HCT116 (cell line): ENCODE measurements around the gene STK32B. TPM values are rescaled to one million over a fixed set of nuclear protein-coding genes. Genes with fewer than 3 reads are reported as not detected.

Experiments used
- ATAC-seq: fragments of 200-7000 bp; cut with Tn5 transposase; 2 replicates; pipeline ENCODE4 v1.9.1; 2020; ENCODE audit warnings: mild to moderate bottlenecking, moderate library complexity
- BruUV-seq: library from RNA; stranded (reverse); fragments of 400-500 nt; replicated peaks from 2 replicates; lab custom pipeline; 2021; lab: Mats Ljungman, UMichigan
- CTCF ChIA-PET: fragments of 300-600 bp; sonication (Branson Sonifier 250); formaldehyde crosslinking; loops from one replicate; lab custom pipeline; 2021; ENCODE audit warnings: antibody characterized with exemption; lab: Charles Lee
- POLR2A ChIA-PET: fragments of 300-600, 350-600 bp; sonication (Branson Sonifier 250); formaldehyde crosslinking; loops from one replicate; lab custom pipeline; 2021; ENCODE audit warnings: antibody characterized with exemption; lab: Charles Lee
- RAD21 ChIA-PET, 2 experiments: fragments of 300-600 bp; sonication (Branson Sonifier 250); formaldehyde crosslinking; loops; one replicate each; lab custom pipeline; 2023; ENCODE audit warnings: low total read pairs in 2 of 2; ENCODE audit not compliant: uncharacterized antibody in 2 of 2, unreplicated experiment in 2 of 2, low non-redundant PET in 1 of 2; lab: Charles Lee
- DNase-seq: peaks from one replicate; pipeline ENCODE4 v3.0.0-alpha.2; 2010; ENCODE audit warnings: low read depth, low spot score
- H2AFZ ChIP-seq: fragments of 200-600 bp; shearing (Covaris generic), sonication (generic); 2 replicates; pipeline ENCODE4 v1.6.1; 2017; ENCODE audit warnings: low read depth, mixed run types, mixed read lengths, antibody characterized with exemption, low read length; ENCODE audit not compliant: poor library complexity, severe bottlenecking
- H3K27ac ChIP-seq: 2 replicates; pipeline ENCODE4 v1.5.1; 2012; ENCODE audit warnings: low read depth, low read length
- H3K27me3 ChIP-seq: fragments of 200-600 bp; sonication (generic); 2 replicates; pipeline ENCODE4 v1.6.1; 2016; ENCODE audit warnings: mixed run types, low read length, mixed read lengths; ENCODE audit not compliant: insufficient read depth
- H3K36me3 ChIP-seq, 2 experiments: fragments of 200-500 bp in 1 of 2; fragments of 200-600 bp in 1 of 2; sonication (Bioruptor generic) in 1 of 2; sonication (generic) in 1 of 2; 2 replicates each; pipeline versions ENCODE4 v1.5.1 to v1.6.1; 2014 to 2016; ENCODE audit warnings: low read length in 2 of 2, inconsistent platforms in 1 of 2, mixed read lengths in 1 of 2, mixed run types in 1 of 2; ENCODE audit not compliant: insufficient read depth in 2 of 2, control insufficient read depth in 1 of 2
- H3K4me1 ChIP-seq, 2 experiments: fragments of 200-600 bp in 1 of 2; sonication (generic) in 1 of 2; 2 replicates each; pipeline versions ENCODE4 v1.5.1 to v1.6.1; 2012 to 2017; ENCODE audit warnings: low read length in 2 of 2, inconsistent platforms in 1 of 2, mild to moderate bottlenecking in 1 of 2, mixed read lengths in 1 of 2, mixed run types in 1 of 2, moderate library complexity in 1 of 2; ENCODE audit not compliant: insufficient read depth in 2 of 2, control insufficient read depth in 1 of 2
- H3K4me2 ChIP-seq: fragments of 200-600 bp; sonication (generic); 2 replicates; pipeline ENCODE4 v1.6.1; 2017; ENCODE audit warnings: mixed run types, low read length, mixed read lengths
- H3K4me3 ChIP-seq, 2 experiments: fragments of 200-600 bp in 1 of 2; sonication (generic) in 1 of 2; replicated peaks in 1 of 2; 2 replicates each; pipeline ENCODE4 v1.5.1; 2011 to 2016; ENCODE audit warnings: low read length in 2 of 2, control low read depth in 1 of 2, low read depth in 1 of 2, mild to moderate bottlenecking in 1 of 2, mixed read lengths in 1 of 2, mixed run types in 1 of 2
- H3K79me2 ChIP-seq: fragments of 200-600 bp; sonication (generic); 2 replicates; pipeline ENCODE4 v1.6.1; 2017; ENCODE audit warnings: mild to moderate bottlenecking, mixed run types, low read length, moderate library complexity, mixed read lengths; ENCODE audit not compliant: insufficient read depth
- H3K9ac ChIP-seq: fragments of 200-600 bp; sonication (generic); 2 replicates; pipeline ENCODE4 v1.6.1; 2016; ENCODE audit warnings: low read length, mixed read lengths
- H3K9me2 ChIP-seq: fragments of 200-600 bp; sonication (generic), shearing (Covaris generic); 2 replicates; pipeline ENCODE4 v1.6.1; 2017; ENCODE audit warnings: mixed run types, mild to moderate bottlenecking, moderate library complexity; ENCODE audit not compliant: insufficient read depth
- H3K9me3 ChIP-seq, 2 experiments: fragments of 200-500 bp in 1 of 2; fragments of 200-600 bp in 1 of 2; sonication (Bioruptor generic) in 1 of 2; sonication (generic) in 1 of 2; 2 replicates each; pipeline ENCODE4 v1.6.1; 2014 to 2017; ENCODE audit warnings: low read length in 2 of 2, mixed read lengths in 2 of 2, inconsistent platforms in 1 of 2, low read depth in 1 of 2, mild to moderate bottlenecking in 1 of 2, mixed run types in 1 of 2, moderate library complexity in 1 of 2; ENCODE audit not compliant: control insufficient read depth in 1 of 2, insufficient read depth in 1 of 2
- H4K20me1 ChIP-seq: fragments of 200-600 bp; sonication (generic), shearing (Covaris generic); 2 replicates; pipeline ENCODE4 v1.6.1; 2017; ENCODE audit warnings: mixed run types, mild to moderate bottlenecking, moderate library complexity; ENCODE audit not compliant: insufficient read depth
- CBX3 ChIP-seq: IDR thresholded peaks from 2 replicates; pipeline ENCODE4 v1.6.1; 2012; ENCODE audit warnings: low read depth
- EGR1 ChIP-seq: IDR thresholded peaks from 2 replicates; pipeline ENCODE4 v1.6.1; 2012; ENCODE audit warnings: low read depth
- EZH2phosphoT487 ChIP-seq: fragments of 200-600 bp; IDR thresholded peaks from 2 replicates; pipeline ENCODE4 v1.6.1; 2018; ENCODE audit warnings: antibody characterized with exemption, borderline replicate concordance
- FOSL1 ChIP-seq: IDR thresholded peaks from 2 replicates; pipeline ENCODE4 v1.6.1; 2012; ENCODE audit warnings: low read depth
- MAX ChIP-seq: IDR thresholded peaks from 2 replicates; pipeline ENCODE4 v1.6.1; 2012
- POLR2A ChIP-seq: IDR thresholded peaks from 2 replicates; pipeline ENCODE4 v1.7.0; 2011; ENCODE audit warnings: borderline replicate concordance; ENCODE audit not compliant: insufficient read depth, insufficient read length; ENCODE audit errors: extremely low read depth
- RAD21 ChIP-seq: IDR thresholded peaks from 2 replicates; pipeline ENCODE4 v1.6.1; 2012; ENCODE audit warnings: low read depth, mild to moderate bottlenecking
- SIN3A ChIP-seq: IDR thresholded peaks from 2 replicates; pipeline ENCODE4 v1.6.1; 2012; ENCODE audit warnings: low read depth
- SP1 ChIP-seq: IDR thresholded peaks from 2 replicates; pipeline ENCODE4 v1.6.1; 2012; ENCODE audit warnings: low read depth
- SRF ChIP-seq: IDR thresholded peaks from 2 replicates; pipeline ENCODE4 v1.6.1; 2012; ENCODE audit warnings: low read depth
- TCF7L2 ChIP-seq: IDR thresholded peaks from 2 replicates; pipeline ENCODE4 v1.7.0; 2011; ENCODE audit warnings: borderline replicate concordance, inconsistent platforms; ENCODE audit not compliant: insufficient read depth, insufficient read length; ENCODE audit errors: extremely low read depth
- YY1 ChIP-seq: IDR thresholded peaks from 2 replicates; pipeline ENCODE4 v1.6.1; 2011; ENCODE audit warnings: low read length, low read depth, moderate library complexity, mild to moderate bottlenecking; ENCODE audit not compliant: insufficient replicate concordance; ENCODE audit errors: extremely low read depth
- intact Hi-C: fragments of 100-400 bp; cut with micrococcal nuclease; formaldehyde crosslinking; loops from 2 replicates; pipeline ENCODE4 v1.10.0; 2022
- total RNA-seq: library from RNA; stranded (reverse); gene quantifications from one replicate; pipeline ENCODE4 v1.2.1, GENCODE V29; 2021; ENCODE audit not compliant: unreplicated experiment
- TF ChIP-seq, protein P1 (sequence below), 3 experiments: fragments of 200-600 bp in 1 of 3; sonication (generic) in 1 of 3; IDR thresholded peaks in 2 of 3; conservative IDR thresholded peaks in 1 of 3; 2 replicates each; pipeline ENCODE4 v1.5.1; 2012 to 2017; ENCODE audit warnings: low read depth in 2 of 3, low read length in 2 of 3, antibody characterized with exemption in 1 of 3, borderline replicate concordance in 1 of 3, control low read depth in 1 of 3, mild to moderate bottlenecking in 1 of 3, mixed read lengths in 1 of 3, mixed run types in 1 of 3, moderate library complexity in 1 of 3; ENCODE audit not compliant: insufficient read depth in 1 of 3

The STK32B gene
- total RNA-seq, 1 experiment from 2014 or later, result not detected

DNA sequence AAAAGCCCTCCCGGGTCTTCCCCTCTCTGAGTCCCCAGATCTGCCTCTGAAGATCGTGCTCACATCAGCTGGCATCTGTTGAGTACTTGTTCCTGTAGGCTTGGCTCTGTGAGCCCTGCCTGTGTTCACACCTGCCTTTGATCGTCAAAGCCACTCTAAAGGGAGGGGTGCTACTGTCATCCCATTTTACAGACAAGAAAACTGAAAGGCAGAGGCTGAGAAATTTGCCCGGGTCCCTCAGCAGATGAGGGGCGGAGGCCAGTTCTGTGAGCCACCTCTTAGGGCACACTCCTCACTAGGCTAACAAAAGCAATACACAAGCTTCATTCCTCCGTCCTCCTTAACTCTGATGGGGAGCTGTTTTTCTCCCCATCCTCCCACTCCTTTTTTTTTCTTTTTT lies 32.7 kb upstream of the STK32B start:
- CTCF ChIA-PET, result interaction anchor here (0.7 kb wide), 1 partner anchor 33 kb away, joined by 3 read pairs; no protein-coding TSS in a partner anchor
- BruUV-seq, result no TSS peak
- POLR2A ChIA-PET, result no interaction called here
- ATAC-seq (no peak), DNase-seq (no peak)
- Histone ChIP-seq H3K9me2 (no peaks in the 10 kb centered on the region), H3K4me3 (no peak overlapping the region), H3K9ac (no peak overlapping the region), H3K27ac (no peak overlapping the region), H3K4me1 (no peaks in the 10 kb centered on the region), H3K27me3 (peaks cover 39% of the 10 kb centered on the region; the same call in 1 of the 2 replicates), H3K4me2 (no peak overlapping the region), H4K20me1 (no peaks in the 10 kb centered on the region), H3K9me3 (no peaks in the 10 kb centered on the region), H3K36me3 (no peaks in the 10 kb centered on the region), H3K79me2 (no peaks in the 10 kb centered on the region), H2AFZ (no peak overlapping the region)
- intact Hi-C loops, result no loop called here
- TF ChIP-seq SIN3A (no peak), EZH2phosphoT487 (no peak), CBX3 (no peak), EGR1 (no peak), MAX (no peak), SP1 (no peak), POLR2A (no peak), FOSL1 (no peak)
- TF ChIP-seq, protein P1, sequence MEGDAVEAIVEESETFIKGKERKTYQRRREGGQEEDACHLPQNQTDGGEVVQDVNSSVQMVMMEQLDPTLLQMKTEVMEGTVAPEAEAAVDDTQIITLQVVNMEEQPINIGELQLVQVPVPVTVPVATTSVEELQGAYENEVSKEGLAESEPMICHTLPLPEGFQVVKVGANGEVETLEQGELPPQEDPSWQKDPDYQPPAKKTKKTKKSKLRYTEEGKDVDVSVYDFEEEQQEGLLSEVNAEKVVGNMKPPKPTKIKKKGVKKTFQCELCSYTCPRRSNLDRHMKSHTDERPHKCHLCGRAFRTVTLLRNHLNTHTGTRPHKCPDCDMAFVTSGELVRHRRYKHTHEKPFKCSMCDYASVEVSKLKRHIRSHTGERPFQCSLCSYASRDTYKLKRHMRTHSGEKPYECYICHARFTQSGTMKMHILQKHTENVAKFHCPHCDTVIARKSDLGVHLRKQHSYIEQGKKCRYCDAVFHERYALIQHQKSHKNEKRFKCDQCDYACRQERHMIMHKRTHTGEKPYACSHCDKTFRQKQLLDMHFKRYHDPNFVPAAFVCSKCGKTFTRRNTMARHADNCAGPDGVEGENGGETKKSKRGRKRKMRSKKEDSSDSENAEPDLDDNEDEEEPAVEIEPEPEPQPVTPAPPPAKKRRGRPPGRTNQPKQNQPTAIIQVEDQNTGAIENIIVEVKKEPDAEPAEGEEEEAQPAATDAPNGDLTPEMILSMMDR (IDR thresholded peaks at IDR 0.05 in 2 of 3, conservative IDR thresholded peaks at IDR 0.05 in 1 of 3; ENCODE audit: borderline replicate concordance in 1 of 3, insufficient read depth in 1 of 3, low read depth in 2 of 3, low read length in 2 of 3), result no peak
- RAD21 ChIA-PET, result no interaction called here

DNA sequence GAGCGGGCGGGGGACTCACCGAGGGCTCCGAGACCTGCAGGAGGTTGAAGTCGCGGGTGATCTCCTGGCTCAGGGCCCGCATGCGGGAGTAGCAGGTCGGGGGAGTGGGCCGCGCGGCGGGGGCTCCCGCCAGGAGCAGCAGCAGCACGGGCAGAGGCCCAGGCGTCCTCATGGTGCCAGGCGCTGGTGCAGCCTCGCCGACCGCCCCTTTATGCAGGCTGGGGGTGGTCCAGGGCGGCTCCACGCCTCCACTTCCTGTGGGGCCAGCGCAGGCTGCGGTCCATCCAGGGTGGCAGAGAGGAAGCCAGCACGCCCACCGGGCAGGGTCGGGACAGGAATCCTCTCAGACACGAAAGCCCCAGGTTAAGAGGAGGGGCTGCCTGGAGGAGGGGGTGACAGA lies 32.0 kb upstream of the STK32B start, which contains the start of gene CYTL1:
TSS of gene CYTL1 (minus strand) at position 185 of the 400 bp plus-strand sequence. CDS start at position 172, 13 bp downstream.
- Histone ChIP-seq H4K20me1 (no peaks in the 10 kb centered on the region), H2AFZ (no peak within 1 kb of the TSS), H3K27me3 (peaks cover 33% of the 10 kb centered on the region; the same call in 1 of the 2 replicates), H3K4me1 (no peaks in the 10 kb centered on the region), H3K4me2 (no peak within 1 kb of the TSS), H3K79me2 (no peaks in the 10 kb centered on the region), H3K9ac (no peak within 1 kb of the TSS), H3K9me2 (no peaks in the 10 kb centered on the region), H3K36me3 (no peaks in the 10 kb centered on the region), H3K4me3 (no peak within 1 kb of the TSS), H3K27ac (no peak within 1 kb of the TSS), H3K9me3 (no peaks in the 10 kb centered on the region)
- DNase-seq (no peak), ATAC-seq (no peak)
- intact Hi-C loops, result no loop called here
- ChIA-PET POLR2A (no interaction called here), RAD21 (no interaction called here), CTCF (no interaction called here)
- no TSS peak for BruUV-seq
- no peak for TF ChIP-seq POLR2A
- TF ChIP-seq MAX, result no peak
- no peak for TF ChIP-seq RAD21
- TF ChIP-seq YY1, result no peak
- TF ChIP-seq TCF7L2, result no peak
- no peak for TF ChIP-seq SRF
- TF ChIP-seq EGR1, result no peak
- no peak for TF ChIP-seq EZH2phosphoT487
- TF ChIP-seq, protein P1 (IDR thresholded peaks at IDR 0.05 in 2 of 3, conservative IDR thresholded peaks at IDR 0.05 in 1 of 3; ENCODE audit: borderline replicate concordance in 1 of 3, insufficient read depth in 1 of 3, low read depth in 2 of 3, low read length in 2 of 3), result no peak
